Central memory CD8-positive, alpha-beta T cell (primary cell): ENCODE measurements around the gene AKR1C1.
"Not testable (repeated sequence)": the region's sequence is repeated elsewhere in the genome, so short reads cannot be mapped to it uniquely, and the experiment has no call there.

Experiments used
- ATAC-seq: fragments of 150-1000 bp; cut with Tn5 transposase; replicated peaks from 2 replicates; pipeline ENCODE4 v1.10.0; 2022; ENCODE audit warnings: mild to moderate bottlenecking, moderate FRiP score, moderate number of reproducible peaks; ENCODE audit not compliant: poor library complexity, severe bottlenecking; ENCODE audit errors: extremely low read depth
- DNase-seq, 2 donors: peaks; one replicate each; pipeline ENCODE4 v3.0.0; 2021; ENCODE audit warnings: low spot score in 2 of 2
- H3K27ac Mint-ChIP-seq: one replicate; pipeline ENCODE4 v1.8.0; 2022; ENCODE audit warnings: low read depth, mild to moderate bottlenecking, moderate library complexity, mixed read lengths
- H3K27me3 Mint-ChIP-seq: one replicate; pipeline ENCODE4 v1.8.0; 2022; ENCODE audit warnings: mixed read lengths
- H3K36me3 Mint-ChIP-seq: one replicate; pipeline ENCODE4 v1.8.0; 2022; ENCODE audit warnings: mild to moderate bottlenecking, moderate library complexity, mixed read lengths; ENCODE audit not compliant: insufficient read depth
- H3K4me1 Mint-ChIP-seq: one replicate; pipeline ENCODE4 v1.8.0; 2022; ENCODE audit warnings: mixed read lengths
- H3K4me3 Mint-ChIP-seq: one replicate; pipeline ENCODE4 v1.8.0; 2022; ENCODE audit warnings: mild to moderate bottlenecking, moderate library complexity, mixed read lengths
- H3K9me3 Mint-ChIP-seq: one replicate; pipeline ENCODE4 v1.8.0; 2022; ENCODE audit warnings: mixed read lengths

Gene AKR1C1

DNA sequence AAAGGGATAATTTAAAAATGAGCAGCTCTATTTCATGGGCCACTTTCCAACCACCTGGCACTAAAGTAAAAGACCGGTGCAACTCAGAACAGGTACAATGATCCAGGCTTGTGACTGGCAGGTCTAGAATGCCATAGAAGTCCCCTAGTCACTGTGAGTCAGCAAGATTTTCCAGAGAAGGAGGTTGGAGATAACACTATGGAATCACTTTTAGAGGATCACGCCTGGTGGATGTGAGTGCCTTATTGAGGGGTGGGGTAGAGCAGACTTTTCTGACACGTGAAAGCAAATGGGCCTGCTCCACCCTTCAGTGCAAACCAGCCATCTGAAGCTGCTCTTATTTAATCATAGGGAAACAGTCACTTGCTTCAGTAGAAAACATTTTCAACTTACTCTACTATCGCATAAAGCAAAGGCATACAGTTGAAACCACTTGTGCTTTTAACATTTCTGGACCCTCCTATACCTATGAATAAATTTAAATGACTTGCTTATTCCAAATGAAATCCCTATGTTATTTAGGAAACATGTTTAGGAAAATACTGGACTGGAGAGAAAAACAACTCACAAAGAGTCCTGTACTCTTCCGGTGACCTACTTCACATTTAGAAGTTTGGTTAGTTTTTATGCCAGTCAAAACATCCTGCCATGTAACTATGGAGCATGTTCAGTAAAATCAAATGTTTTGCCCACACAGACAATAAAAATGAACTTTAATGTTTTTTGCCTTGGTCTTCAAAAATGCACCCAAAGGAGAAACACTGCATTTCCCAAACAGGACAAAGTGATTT, 21.5 kb upstream of the AKR1C1 start:
- Mint-ChIP-seq H3K27me3 (peaks cover 33% of the 10 kb centered on the region), H3K4me1 (no peaks in the 10 kb centered on the region), H3K9me3 (no peaks in the 10 kb centered on the region), H3K27ac (no peak overlapping the region), H3K4me3 (no peak overlapping the region), H3K36me3 (peaks cover 2% of the 10 kb centered on the region)
- DNase-seq (no peak), ATAC-seq (no peak)

GRCh38 chr10:4942931-4943330, 20.3 kb upstream of the AKR1C1 start:
- H3K4me1 Mint-ChIP-seq, ATAC-seq, H3K27ac Mint-ChIP-seq, H3K36me3 Mint-ChIP-seq, H3K4me3 Mint-ChIP-seq, H3K9me3 Mint-ChIP-seq, DNase-seq: not testable (repeated sequence)
- H3K27me3 Mint-ChIP-seq: peaks cover 37% of the 10 kb centered on the region

- peaks cover 37% of the 10 kb centered on the region for H3K27me3 Mint-ChIP-seq
- H3K9me3 Mint-ChIP-seq, H3K36me3 Mint-ChIP-seq, DNase-seq, H3K4me1 Mint-ChIP-seq, ATAC-seq, H3K4me3 Mint-ChIP-seq, H3K27ac Mint-ChIP-seq: not testable (repeated sequence)
Measured at GRCh38 chr10:4943416-4943815, 19.8 kb upstream of the AKR1C1 start.

DNA sequence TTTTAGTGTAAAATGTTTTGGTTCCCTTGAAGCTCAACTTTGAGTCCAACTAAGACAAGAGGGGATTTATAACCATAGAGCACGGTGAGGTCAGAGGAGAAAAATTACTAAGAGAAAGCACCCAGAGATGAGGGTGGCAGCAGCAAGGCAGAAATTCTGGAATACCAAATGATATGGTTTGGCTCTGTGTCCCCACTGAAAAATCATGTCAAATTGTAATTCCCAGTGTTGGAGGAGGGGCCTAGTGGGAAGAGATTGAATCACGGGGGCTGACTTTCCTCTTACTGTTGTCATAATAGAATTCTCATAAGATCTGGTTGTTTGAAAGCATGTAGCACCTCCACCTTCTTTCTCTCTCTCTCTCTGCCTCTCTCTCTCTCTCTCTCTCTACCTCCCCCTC, 19.4 kb upstream of the AKR1C1 start:
- Mint-ChIP-seq H3K27ac (no peak overlapping the region), H3K9me3 (no peaks in the 10 kb centered on the region), H3K36me3 (peaks cover 2% of the 10 kb centered on the region), H3K4me1 (no peaks in the 10 kb centered on the region), H3K27me3 (peaks cover 36% of the 10 kb centered on the region), H3K4me3 (no peak overlapping the region)
- ATAC-seq: no peak
- no peak for DNase-seq

- ATAC-seq: no peak
- Mint-ChIP-seq H3K9me3 (no peaks in the 10 kb centered on the region), H3K27ac (no peak overlapping the region), H3K4me3 (no peak overlapping the region), H3K27me3 (peaks cover 38% of the 10 kb centered on the region), H3K36me3 (peaks cover 2% of the 10 kb centered on the region), H3K4me1 (no peaks in the 10 kb centered on the region)
- no peak for DNase-seq
Measured at GRCh38 chr10:4944841-4945240, 18.4 kb upstream of the AKR1C1 start.

DNA sequence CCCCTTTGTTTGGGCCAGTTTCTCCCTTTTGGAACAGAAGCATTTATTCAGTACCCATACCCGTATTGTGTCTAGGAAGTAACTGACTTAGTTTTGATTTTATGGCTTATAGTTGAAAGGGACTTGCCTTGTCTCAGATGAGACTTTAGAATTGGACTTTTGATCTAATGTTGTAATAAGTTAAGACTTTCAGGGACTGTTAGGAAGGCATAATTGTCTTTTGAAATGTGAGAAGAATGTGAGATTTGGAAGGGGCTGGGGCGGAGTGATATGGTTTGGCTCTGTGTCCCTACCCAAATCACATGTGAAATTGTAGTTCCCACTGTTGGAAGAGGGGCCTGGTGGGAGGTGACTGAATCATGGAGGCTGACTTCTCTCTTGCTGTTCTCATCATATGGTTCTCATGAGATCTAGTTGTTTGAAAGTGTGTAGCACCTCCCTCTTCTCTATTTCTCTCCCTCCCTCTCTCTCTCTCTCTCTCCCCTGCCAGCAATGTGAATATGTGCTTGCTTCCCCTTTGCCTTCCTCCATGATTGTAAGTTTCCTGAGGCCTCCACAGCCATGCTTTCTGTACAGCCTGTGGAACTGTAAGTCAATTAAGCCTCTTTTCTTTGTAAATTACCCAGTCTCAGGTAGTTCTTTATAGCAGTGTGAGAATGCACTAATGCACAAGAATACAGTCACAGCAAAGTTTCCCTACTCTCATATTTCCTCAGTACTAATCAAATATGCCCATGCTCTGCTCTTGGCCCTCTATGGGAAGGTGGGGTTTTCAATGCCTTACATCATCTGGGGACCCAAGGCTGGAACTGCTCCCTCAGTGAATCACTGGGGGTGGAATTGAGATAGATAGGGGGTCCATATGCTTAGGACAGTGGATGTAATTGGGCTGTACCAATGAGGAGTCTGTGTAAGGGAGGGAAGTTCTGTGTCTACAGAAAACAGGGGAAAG, 17.2 kb upstream of the AKR1C1 start:
- Mint-ChIP-seq H3K4me3 (no peak overlapping the region), H3K4me1 (no peaks in the 10 kb centered on the region), H3K36me3 (no peaks in the 10 kb centered on the region)

GRCh38 chr10:4947039-4947634, 16.1 kb upstream of the AKR1C1 start:
- H3K27me3 Mint-ChIP-seq: peaks cover 32% of the 10 kb centered on the region
- H3K9me3 Mint-ChIP-seq: no peaks in the 10 kb centered on the region
- no peaks in the 10 kb centered on the region for H3K4me1 Mint-ChIP-seq
- ATAC-seq: no peak
- no peaks in the 10 kb centered on the region for H3K36me3 Mint-ChIP-seq
- no peak overlapping the region for H3K4me3 Mint-ChIP-seq
- no peak for DNase-seq
- no peak overlapping the region for H3K27ac Mint-ChIP-seq

More for the DNA sequence above, 17.2 kb upstream of the AKR1C1 start:
- Mint-ChIP-seq H3K27me3 (peaks cover 32% of the 10 kb centered on the region), H3K9me3 (no peaks in the 10 kb centered on the region), H3K27ac (no peak overlapping the region)
- ATAC-seq (no peak), DNase-seq (no peak)

DNA sequence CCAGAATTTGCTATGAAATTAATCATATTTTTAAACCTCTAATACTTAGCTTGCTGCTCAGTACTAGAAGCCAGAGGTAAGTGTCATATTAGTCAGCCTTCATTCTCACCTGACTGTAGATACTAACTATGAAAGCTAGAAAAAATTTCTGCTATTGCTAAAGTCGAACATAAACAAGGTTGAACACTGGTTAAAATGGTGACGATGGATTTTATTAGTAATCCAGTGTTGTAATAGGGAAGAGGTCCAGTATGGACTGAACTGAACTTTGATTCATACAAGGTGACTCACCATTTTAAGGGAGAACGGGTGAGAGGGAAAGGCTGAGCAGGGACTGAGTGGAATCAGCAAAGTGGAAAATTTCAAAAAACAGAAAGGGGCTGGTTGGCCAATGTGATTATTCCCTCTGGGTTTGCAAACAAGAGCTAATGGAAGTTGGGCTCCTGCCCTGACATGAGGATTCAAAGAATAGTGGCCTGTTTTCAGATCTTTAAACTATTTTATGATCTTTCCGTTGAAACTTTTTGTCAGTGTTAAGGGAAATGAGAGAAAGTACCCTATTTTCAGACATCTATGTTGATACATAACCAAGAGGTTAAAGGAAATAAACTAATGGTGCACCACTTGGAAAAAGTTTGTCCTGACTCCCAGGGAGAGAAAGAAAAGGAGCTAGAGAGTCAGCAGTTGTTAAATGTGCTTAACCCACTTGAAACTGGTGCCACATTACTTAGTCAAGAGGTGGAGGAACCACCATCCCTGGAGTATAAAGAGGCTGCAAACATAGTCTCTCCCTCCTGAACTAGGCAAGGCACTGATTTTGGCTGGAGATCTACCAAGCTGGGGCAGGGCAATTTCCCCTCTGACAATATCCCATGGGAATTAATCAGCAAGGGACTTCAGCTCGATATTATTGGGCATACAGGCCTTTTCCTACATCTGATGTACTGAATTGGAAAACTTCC, 15.3 kb upstream of the AKR1C1 start:
- Mint-ChIP-seq H3K36me3 (no peaks in the 10 kb centered on the region), H3K27me3 (peaks cover 32% of the 10 kb centered on the region), H3K4me3 (no peak overlapping the region), H3K4me1 (no peaks in the 10 kb centered on the region), H3K27ac (no peak overlapping the region), H3K9me3 (no peaks in the 10 kb centered on the region)
- no peak for DNase-seq
- ATAC-seq: no peak

GRCh38 chr10:4951512-4952162, 11.6 kb upstream of the AKR1C1 start:
- not testable (repeated sequence) for H3K9me3 Mint-ChIP-seq, H3K4me3 Mint-ChIP-seq, H3K27ac Mint-ChIP-seq, H3K36me3 Mint-ChIP-seq, H3K4me1 Mint-ChIP-seq, ATAC-seq, DNase-seq
- peaks cover 39% of the 10 kb centered on the region for H3K27me3 Mint-ChIP-seq

- ATAC-seq (no peak), DNase-seq (no peak)
- H3K27ac Mint-ChIP-seq: no peak overlapping the region
- H3K36me3 Mint-ChIP-seq: no peaks in the 10 kb centered on the region
- H3K27me3 Mint-ChIP-seq: peaks cover 27% of the 10 kb centered on the region
- H3K4me3 Mint-ChIP-seq: no peak overlapping the region
- no peaks in the 10 kb centered on the region for H3K9me3 Mint-ChIP-seq
- H3K4me1 Mint-ChIP-seq: no peaks in the 10 kb centered on the region
Measured at GRCh38 chr10:4953405-4953804, 9.8 kb upstream of the AKR1C1 start.

- ATAC-seq, DNase-seq, H3K4me1 Mint-ChIP-seq, H3K9me3 Mint-ChIP-seq, H3K27ac Mint-ChIP-seq, H3K36me3 Mint-ChIP-seq, H3K4me3 Mint-ChIP-seq: not testable (repeated sequence)
- peaks cover 16% of the 10 kb centered on the region for H3K27me3 Mint-ChIP-seq
Measured at GRCh38 chr10:4956088-4956487, 7.1 kb upstream of the AKR1C1 start.
